C4-2B (cell line): Measurements from ENCODE around the gene SLC47A2.
"Not testable (repeated sequence)": the region's sequence is repeated elsewhere in the genome, so short reads cannot be mapped to it uniquely, and the experiment has no call there.

Experiments
- H3K27ac ChIP-seq: fragments of 450-650 bp; 2 replicates; pipeline ENCODE4 v1.5.1; 2017
- ZFX ChIP-seq: fragments of 450-650 bp; IDR thresholded peaks from 2 replicates; pipeline ENCODE4 v1.6.1; 2017
- TF ChIP-seq, protein P1 (sequence below): fragments of 450-650 bp; conservative IDR thresholded peaks from 2 replicates; pipeline ENCODE4 v1.5.1; 2017; ENCODE audit warnings: mild to moderate bottlenecking

The SLC47A2 gene

DNA sequence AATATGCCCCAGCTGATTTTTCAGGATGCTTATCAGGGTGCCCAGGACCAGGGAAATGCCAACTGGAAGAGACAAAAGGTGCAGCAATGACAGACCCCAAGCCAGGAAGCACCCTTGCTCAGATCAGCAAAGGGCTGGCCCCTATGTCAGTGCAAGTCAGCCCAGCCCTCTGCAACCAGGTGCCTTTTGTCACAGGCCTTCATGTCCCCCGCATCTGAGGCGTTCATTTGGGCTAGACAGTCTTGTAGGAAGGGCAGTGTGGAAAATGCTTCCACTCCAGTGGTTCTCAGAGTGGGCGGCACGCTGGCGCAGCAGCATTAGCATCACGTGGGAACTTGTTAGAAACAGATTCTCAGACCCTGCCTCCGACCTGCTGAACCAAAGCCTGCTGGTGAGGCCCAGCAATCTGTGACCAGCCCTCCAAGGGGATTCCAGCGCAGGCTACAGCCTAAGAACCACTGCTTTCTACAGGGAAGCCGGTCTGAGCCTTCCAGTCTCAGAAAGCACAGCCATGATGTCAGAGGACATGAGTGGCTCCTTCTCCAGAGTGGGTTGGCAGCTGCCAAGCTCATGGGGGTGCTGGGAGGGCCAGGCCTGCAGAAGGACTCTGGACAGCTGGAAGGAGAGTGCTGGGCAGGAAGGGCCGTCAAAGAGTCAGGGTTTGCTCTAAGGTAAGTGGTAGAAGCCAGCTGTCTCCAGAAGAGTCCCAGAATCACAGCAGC is 13.1 kb downstream of the SLC47A2 start:
- H3K27ac ChIP-seq: no peak overlapping the region

DNA sequence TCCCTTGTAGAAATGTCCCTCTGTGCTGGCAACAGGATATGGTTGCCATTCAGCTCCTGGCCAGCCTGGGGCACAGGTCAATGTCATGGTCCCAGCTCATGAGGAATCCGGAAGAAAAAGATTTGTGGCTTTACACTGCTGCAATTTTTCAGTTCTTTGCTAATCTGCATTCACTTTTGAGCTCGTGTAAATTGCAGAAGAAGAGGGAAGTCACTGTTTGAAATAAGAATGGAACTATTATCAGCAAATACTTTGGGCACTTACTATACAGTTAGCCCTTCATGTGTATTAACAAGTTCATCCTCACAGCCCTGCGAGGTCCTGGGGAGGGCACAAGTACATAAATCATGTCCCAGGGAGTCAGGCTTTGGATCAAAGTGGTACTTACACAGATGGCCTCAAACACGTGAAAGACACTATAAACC is 14.2 kb downstream of the SLC47A2 start:
- H3K27ac ChIP-seq: no peak overlapping the region
- no peak for TF ChIP-seq ZFX
- TF ChIP-seq, protein P1, sequence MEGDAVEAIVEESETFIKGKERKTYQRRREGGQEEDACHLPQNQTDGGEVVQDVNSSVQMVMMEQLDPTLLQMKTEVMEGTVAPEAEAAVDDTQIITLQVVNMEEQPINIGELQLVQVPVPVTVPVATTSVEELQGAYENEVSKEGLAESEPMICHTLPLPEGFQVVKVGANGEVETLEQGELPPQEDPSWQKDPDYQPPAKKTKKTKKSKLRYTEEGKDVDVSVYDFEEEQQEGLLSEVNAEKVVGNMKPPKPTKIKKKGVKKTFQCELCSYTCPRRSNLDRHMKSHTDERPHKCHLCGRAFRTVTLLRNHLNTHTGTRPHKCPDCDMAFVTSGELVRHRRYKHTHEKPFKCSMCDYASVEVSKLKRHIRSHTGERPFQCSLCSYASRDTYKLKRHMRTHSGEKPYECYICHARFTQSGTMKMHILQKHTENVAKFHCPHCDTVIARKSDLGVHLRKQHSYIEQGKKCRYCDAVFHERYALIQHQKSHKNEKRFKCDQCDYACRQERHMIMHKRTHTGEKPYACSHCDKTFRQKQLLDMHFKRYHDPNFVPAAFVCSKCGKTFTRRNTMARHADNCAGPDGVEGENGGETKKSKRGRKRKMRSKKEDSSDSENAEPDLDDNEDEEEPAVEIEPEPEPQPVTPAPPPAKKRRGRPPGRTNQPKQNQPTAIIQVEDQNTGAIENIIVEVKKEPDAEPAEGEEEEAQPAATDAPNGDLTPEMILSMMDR: no peak

More for the DNA sequence above, 13.1 kb downstream of the SLC47A2 start:
- TF ChIP-seq, protein P1: no peak
- TF ChIP-seq ZFX: no peak

DNA sequence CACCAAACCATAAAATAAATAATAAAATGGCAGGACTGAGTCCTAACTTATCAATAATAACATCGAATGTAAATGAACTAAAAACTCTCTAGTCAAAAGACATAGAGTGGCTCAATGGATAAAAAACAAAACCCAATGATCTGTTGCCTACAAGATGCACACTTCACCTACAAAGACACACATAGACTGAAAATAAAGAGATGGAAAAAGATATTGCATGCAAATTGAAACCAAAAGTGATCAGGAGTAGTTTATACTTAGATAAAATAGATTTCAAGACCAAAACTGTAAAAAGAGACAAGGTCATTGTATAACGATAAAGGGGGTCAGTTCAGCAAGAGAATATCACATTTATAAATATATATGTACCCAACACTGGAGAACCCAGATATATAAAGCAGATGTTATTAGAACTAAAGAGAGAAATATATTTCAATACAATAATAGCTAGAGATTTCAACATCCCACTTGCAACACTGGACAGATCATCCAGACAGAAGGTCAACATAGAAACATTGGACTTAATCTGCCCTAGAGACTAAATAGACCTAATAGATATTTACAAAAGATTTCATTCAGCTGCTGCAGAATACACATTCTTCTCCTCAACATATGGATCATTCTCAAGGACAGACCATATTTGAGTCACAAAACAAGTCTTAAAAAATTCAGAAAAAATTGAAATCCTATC is 29.8 kb downstream of the SLC47A2 start:
- no peak overlapping the region for H3K27ac ChIP-seq
- TF ChIP-seq, protein P1: no peak
- no peak for TF ChIP-seq ZFX

DNA sequence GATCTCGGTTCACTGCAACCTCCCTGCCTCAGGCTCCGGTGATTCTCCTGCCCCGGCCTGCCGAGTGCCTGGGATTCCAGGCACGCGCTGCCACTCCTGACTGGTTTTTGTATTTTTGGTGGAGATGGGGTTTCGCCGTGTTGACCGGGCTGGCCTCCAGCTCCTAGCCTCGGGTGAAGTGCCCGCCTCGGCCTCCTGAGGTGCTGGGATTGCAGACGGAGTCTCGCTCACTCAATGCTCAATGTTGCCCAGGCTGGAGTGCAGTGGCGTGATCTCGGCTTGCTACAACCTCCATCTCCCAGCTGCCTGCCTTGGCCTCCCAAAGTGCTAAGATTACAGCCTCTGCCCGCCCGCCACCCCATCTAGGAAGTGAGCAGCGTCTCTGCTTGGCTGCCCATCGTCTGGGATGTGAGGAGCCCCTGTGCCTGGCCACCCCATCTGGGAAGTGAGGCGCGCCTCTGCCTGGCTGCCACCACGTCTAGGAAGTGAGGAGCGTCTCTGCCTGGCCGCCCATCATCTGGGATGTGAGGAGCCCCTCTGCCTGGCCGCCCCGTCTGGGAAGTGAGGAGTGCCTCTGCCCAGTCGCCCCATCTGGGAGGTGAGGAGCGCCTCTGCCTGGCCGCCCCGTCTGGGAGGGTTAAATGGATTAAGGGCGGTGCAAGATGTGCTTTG is 31.3 kb downstream of the SLC47A2 start:
- H3K27ac ChIP-seq: not testable (repeated sequence)

DNA sequence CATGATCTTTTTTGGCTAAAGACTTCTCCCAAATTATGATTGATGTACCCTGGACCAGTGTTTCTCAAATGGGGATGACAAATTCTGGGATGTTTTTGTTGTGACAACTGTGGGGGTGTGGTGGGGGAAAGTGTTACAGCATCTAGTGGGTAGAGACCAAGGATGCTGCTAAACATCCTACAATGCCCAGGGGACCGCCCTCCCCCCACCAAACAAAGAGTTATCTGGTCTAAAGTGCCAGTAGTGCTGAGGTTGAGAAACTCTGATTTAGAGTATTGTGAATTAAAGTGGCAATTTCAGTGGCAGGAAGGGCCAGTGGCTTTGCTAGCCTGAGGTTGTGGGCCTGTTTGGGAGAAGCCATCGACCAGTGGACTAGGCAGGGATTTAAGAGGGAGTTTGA is 33.3 kb downstream of the SLC47A2 start:
- TF ChIP-seq ZFX: no peak
- TF ChIP-seq, protein P1: no peak
- no peak overlapping the region for H3K27ac ChIP-seq

DNA sequence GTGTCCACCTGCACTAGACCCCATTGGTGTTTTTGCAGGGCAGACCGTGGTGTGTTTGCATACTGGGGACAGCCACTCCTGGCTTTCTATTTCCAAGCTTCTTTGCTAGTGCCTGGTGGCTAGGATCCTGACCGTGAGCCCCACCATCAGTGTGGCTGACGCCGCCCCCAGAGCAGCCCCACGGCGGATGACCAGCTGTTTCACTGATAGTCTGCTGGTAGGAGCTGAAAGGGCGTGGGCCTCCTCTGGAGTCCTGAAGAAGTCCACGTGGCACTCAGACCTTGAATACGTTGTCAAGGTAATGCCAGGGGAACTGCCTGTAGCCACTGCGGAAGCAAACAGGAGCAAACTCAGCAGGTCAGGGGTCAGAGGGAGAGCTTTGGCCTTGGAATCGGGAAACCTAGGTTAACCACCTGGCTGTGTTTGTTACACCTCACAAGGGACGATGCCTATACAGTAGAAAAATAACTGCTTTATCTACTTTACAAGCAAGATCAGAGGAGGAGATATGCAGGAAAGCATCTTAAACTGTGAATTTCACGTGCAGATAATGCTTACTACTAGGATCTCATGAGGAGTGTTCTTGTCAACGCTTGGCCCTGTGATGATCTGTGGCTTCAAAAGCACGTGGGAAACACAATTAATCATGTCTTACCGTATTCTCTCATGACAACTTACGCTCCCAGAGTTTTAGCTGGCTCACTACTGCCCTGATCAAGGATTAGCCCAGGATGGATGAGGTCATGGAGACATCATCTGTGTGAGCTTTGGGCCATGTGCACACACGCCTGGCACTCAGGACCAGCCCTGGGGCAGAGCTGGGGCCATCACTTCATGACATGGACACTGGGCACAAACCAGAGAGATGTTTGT is 37.6 kb downstream of the SLC47A2 start:
- TF ChIP-seq, protein P1: no peak
- TF ChIP-seq ZFX: no peak
- H3K27ac ChIP-seq: no peak overlapping the region

DNA sequence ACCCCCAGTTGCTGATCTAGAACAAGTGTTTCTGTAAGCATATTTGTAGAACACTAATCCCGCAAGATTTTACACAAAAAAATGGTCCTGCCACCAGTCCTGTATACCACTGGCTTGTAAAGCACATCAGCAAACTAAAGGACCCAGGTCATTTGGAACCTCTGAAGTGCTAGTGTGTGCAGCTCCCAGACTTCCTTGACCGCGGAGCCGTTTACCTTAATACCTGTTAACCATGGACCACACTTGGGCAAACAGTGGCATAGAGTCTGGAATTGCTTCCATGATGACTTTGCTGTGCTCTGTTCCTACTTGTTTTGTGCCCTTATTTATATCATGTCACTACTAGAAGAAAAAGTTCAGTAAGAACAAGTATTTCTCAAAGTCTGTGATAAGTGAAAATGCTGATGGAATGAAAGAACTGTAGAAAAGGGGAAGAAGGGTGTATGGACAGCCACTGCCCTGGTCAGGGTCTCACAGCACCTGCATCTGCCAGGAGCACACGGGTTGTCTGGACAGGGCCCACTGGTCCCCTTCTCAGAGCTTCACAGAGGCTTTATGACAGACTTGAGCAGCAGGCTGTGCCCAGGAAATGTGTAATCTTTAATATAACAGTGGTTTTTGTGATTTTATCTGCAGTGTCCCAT is 38.5 kb downstream of the SLC47A2 start:
- no peak for TF ChIP-seq ZFX
- TF ChIP-seq, protein P1: no peak
- no peak overlapping the region for H3K27ac ChIP-seq
